Measurements from ENCODE around the gene FUS.
"Not testable (repeated sequence)": the region's sequence is repeated elsewhere in the genome, so short reads cannot be mapped to it uniquely, and the experiment has no call there.

FUS gene

DNA sequence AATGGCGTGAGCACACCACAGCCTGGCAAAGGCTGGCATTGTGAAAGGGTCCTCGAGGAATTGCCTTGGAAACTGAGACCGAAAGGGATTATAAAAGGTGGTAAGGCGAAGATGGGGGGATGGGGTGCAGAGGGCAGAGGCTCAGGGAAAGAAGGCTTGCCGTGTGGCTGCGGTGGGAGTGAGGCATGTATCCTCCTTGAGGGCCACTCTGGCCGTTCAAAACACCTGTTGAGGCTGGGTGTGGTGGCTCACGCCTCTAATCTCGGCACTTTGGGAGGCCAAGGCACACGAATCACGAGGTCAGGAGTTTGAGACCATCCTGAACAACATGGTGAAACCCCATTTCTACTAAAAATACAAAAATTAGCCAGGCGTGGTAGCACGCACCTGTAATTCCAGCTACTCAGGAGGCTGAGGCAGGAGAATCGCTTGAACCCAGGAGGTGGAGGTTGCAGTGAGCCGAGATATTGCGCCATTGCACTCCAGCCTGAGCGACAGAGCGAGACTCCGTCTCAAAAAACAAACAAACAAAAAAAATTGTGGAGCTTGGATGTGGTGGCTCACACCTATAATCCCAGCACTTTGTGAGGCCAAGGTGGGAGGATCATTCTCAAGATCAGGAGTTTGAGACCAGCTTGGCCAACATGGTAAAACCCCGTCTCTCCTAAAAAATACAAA, 43.0 kb upstream of the FUS start:
- not testable (repeated sequence) for DNase-seq (ENCODE audit: low spot score in 2 of 2); H3K4me3 Mint-ChIP-seq; H3K9me3 Mint-ChIP-seq; H3K4me1 Mint-ChIP-seq; H3K27me3 Mint-ChIP-seq; ATAC-seq (replicated peaks; ENCODE audit: extremely low read depth, poor library complexity, severe bottlenecking); H3K27ac Mint-ChIP-seq (ENCODE audit: low read depth); H3K36me3 Mint-ChIP-seq (ENCODE audit: insufficient read depth)

DNA sequence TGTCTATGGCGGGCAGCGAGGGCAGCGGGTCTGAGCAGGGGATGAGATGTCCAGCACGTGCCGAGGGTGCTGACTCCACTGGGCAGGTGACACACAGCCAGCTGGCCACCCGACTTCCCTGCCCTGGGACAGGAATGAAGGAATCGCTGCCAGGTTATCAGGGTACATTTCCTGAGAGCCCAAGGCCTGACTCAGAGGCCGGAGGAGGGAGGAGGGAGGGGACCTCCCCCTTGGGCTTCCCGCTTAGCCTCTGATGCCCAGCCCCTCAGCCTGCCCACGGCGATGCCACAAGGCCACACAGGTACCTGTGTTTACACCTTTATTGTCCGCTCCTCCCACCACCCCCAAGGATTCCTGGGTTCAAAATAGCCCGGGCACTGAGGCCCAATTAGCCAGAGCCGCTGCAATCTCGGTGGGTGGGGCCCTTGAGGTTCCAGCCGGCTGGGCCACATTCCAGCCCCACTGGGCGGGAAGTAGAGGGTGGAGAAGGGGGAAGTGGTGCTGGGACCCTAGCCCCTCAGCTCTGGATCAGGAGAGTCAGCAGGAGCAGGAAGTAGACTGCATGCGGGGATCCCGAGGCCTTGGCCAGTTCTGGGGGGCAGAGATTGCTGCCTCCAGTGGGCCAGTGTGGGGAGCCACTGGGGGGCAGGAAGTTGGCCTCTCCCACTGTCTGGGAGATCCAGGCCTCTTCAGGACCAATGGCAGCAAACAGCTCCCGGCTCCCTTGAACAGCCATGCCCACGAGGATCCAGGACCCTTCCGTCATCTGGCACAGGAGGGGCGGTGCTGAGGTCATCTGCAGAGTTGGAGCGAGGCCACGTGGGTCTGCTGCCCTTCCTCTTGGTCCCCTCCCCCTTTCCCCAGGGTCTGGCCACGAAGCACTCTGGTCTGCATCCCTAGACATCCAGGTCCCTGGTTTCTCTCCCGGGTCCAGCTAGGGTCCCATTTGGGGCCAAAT, 41.0 kb upstream of the FUS start:
- Mint-ChIP-seq H3K4me3 (no peak overlapping the region), H3K9me3 (no peaks in the 10 kb centered on the region), H3K4me1 (peaks cover 5% of the 10 kb centered on the region), H3K36me3 (ENCODE audit: insufficient read depth) (peaks cover 3% of the 10 kb centered on the region), H3K27ac (ENCODE audit: low read depth) (no peak overlapping the region), H3K27me3 (no peaks in the 10 kb centered on the region)
- no peak for ATAC-seq (replicated peaks; ENCODE audit: extremely low read depth, poor library complexity, severe bottlenecking)
- DNase-seq (ENCODE audit: low spot score in 2 of 2) = no peak

DNA sequence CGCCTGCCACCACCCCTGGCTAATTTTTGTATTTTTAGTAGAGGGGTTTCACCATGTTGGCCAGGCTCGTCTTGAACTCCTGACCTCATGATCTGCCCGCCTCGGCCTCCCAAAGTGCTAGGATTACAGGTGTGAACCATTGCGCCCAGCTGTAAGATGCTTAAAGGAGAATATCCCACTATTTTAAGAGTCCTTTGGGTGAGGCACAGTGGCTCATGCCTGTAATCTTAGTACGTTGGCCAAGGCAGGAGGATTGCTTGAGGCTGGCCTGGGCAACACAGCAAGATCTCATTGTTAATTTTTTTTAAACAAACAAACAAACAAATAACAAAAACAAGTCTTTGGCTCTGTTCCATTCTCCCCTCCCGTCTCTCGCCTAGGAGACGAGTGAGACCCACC, 38.9 kb upstream of the FUS start:
- H3K36me3 Mint-ChIP-seq (ENCODE audit: insufficient read depth); ATAC-seq (replicated peaks; ENCODE audit: extremely low read depth, poor library complexity, severe bottlenecking); H3K27ac Mint-ChIP-seq (ENCODE audit: low read depth); H3K27me3 Mint-ChIP-seq; DNase-seq (ENCODE audit: low spot score in 2 of 2); H3K4me3 Mint-ChIP-seq; H3K4me1 Mint-ChIP-seq; H3K9me3 Mint-ChIP-seq: not testable (repeated sequence)

DNA sequence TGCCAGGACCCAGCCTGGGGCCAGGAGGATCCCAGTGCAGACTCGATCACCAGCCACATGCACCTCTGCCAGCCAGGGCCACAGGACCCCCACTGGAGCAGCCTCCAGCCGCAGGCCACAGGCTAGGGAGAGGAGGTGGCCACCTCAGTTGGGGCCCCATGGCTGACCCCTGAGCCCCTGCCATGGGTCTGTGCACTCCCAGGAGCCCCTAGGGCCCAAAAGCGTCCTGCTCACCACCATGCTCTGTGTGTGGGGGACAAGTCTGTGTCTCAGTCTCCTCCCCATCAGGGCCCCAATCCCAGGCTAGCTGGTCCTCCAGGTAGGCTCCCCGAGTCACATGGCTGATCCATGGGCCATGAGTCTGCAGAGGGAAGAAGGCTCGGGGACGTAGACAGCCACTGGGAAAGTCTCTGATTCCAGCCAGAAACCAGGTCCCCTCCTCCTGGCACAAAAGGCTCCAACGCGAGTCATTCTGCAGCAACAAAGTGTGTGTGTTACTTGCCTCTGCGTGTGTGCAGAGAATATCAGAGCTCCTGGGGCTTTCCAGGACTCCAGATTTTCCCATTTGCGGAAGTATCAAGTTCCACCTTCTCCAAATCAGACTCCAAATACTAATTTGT, 38.3 kb upstream of the FUS start:
- Mint-ChIP-seq H3K4me3 (peak overlapping the region; percentile 65), H3K36me3 (ENCODE audit: insufficient read depth) (peaks cover 5% of the 10 kb centered on the region), H3K27ac (ENCODE audit: low read depth) (no peak overlapping the region), H3K27me3 (no peaks in the 10 kb centered on the region), H3K4me1 (peaks cover 5% of the 10 kb centered on the region), H3K9me3 (no peaks in the 10 kb centered on the region)
- DNase-seq (ENCODE audit: low spot score in 2 of 2) (no peak), ATAC-seq (replicated peaks; ENCODE audit: extremely low read depth, poor library complexity, severe bottlenecking) (peak; percentile 2)

DNA sequence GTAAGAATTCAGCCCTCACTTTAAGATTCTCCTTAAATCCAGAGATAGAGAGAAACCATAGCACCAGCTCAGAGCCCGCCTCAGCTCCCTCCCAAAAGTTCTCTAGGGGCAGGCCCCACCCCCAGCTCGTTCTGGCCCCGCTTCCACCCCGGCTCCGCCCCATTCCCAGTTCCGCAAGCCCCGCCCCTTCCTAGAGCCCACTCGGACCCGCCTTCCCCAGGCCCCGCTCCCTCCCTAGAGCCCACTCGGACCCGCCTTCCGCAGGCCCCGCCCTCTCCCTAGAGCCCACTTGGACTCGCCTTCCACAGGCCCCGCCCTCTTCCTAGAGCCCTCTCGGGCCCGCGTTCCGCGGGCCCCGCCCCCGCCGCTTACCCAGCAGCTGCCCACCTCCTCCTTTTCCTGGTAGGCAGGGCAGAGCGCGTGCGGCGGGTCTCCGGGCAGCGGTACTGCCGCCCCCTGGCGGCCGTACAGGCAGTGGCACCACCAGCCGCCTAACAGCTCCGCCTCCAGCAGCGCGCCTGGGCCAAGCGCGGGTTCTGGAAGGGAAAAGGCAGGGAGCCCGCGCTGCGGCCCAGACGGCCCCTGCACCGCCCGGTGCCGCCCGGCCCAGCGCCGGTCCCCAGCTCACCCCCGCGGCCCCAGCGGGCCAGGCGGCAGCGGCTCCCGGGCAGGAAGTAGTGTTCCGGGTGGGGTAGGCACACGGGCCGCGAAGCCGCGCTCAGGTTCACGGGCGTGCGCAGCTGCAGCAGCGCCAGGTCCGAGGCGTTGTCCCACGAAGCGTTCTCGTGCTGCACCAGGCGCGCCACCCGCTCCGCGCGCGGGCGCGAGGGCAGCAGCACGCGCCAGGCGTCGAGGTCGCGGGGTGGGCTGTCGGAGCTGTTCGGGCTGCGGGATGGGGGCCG, 37.6 kb upstream of the FUS start:
- ATAC-seq (replicated peaks; ENCODE audit: extremely low read depth, poor library complexity, severe bottlenecking) (peak; percentile 91), DNase-seq (ENCODE audit: low spot score in 2 of 2) (peak; percentile 87 to 91)
- Mint-ChIP-seq H3K27ac (ENCODE audit: low read depth) (no peak overlapping the region), H3K36me3 (ENCODE audit: insufficient read depth) (peaks cover 5% of the 10 kb centered on the region), H3K4me3 (peak overlapping the region; percentile 65), H3K4me1 (peaks cover 5% of the 10 kb centered on the region), H3K9me3 (no peaks in the 10 kb centered on the region), H3K27me3 (no peaks in the 10 kb centered on the region)

DNA sequence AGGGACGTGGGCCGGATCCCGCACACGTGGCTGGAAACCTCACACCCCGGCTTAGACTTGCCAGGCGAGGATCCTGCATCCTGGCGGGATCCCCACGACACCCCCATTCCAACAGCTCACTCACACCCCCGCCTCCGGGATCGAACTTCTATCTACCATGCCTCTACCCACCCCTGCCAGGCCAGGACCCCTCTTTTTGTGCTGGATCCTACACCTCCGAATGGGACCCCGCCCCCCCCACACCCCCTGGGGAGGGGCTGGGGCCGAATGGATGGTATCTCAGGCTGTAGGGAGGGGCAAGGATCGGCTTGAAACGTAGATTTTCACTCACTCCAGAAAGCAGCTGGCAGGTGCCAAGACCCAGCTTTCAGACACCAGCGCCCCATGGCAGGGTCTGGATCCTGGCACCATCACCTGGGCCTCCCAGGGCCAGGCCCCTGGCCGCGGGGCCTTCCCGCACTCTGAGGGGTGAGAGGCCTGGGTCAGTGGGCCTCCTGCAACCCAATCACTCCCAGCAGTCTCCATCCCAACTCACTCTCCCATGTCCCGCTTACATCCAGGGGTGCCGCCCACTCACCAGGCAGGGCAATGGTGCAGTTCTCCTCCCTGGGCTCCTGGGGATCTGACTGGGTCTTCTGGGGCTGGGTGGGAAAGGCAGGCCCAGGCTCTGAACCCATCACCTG, 36.8 kb upstream of the FUS start:
- no peaks in the 10 kb centered on the region for H3K9me3 Mint-ChIP-seq
- H3K4me3 Mint-ChIP-seq = peak overlapping the region; percentile 55
- ATAC-seq (replicated peaks; ENCODE audit: extremely low read depth, poor library complexity, severe bottlenecking) (no peak), DNase-seq (ENCODE audit: low spot score in 2 of 2) (no peak)
- H3K27ac Mint-ChIP-seq (ENCODE audit: low read depth) = peak overlapping the region; percentile 81
- H3K27me3 Mint-ChIP-seq = no peaks in the 10 kb centered on the region
- peaks cover 5% of the 10 kb centered on the region for H3K36me3 Mint-ChIP-seq (ENCODE audit: insufficient read depth)
- peaks cover 5% of the 10 kb centered on the region for H3K4me1 Mint-ChIP-seq

DNA sequence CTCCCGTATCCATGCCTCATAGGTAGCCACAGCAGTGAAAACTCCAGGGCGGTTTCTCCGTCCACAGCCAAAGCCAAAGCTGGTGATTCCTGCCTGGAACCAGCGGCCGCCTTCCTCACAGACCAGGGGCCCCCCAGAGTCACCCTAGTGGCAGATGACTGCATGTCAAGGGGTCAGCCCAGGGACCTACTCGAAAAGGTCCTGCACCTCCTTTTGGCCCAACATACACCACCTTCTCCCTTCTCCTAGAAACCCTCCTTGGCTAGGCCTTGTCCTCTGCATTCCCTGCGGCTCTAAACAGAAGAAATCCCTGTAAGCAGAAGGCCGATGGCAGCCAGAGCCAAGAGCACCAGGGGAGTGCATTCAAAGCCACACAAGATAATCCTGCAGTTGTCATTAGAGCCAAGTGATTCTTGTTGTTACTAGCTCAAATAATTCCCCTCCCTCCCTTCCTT, 36.2 kb upstream of the FUS start:
- Mint-ChIP-seq H3K27ac (ENCODE audit: low read depth) (peak overlapping the region; percentile 81), H3K4me3 (peak overlapping the region; percentile 55), H3K4me1 (peaks cover 5% of the 10 kb centered on the region), H3K27me3 (no peaks in the 10 kb centered on the region), H3K9me3 (no peaks in the 10 kb centered on the region), H3K36me3 (ENCODE audit: insufficient read depth) (peaks cover 5% of the 10 kb centered on the region)
- DNase-seq (ENCODE audit: low spot score in 2 of 2) (no peak), ATAC-seq (replicated peaks; ENCODE audit: extremely low read depth, poor library complexity, severe bottlenecking) (no peak)

DNA sequence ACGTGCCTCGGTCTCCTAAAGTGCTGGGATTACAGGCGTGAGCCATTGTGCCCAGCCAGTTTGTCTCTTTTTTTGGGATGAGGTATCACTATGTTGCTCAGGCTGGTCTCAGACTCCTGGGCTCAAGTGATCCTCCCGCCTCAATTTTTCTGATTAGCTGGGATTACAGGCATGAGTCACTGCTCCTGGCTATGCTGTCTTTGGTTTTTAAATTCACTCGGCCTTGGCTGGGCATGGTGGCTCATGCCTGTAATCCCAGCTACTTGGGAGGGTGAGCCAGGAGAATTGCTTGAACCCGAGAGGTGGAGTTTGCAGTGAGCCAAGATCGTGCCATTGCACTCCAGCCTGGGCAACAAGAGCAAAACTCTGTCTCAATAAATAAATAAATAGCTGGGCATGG, 35.5 kb upstream of the FUS start:
- H3K4me1 Mint-ChIP-seq; H3K27me3 Mint-ChIP-seq; H3K9me3 Mint-ChIP-seq; H3K36me3 Mint-ChIP-seq (ENCODE audit: insufficient read depth); ATAC-seq (replicated peaks; ENCODE audit: extremely low read depth, poor library complexity, severe bottlenecking); DNase-seq (ENCODE audit: low spot score in 2 of 2): not testable (repeated sequence)
- Mint-ChIP-seq H3K4me3 (peak overlapping the region; percentile 55), H3K27ac (ENCODE audit: low read depth) (peak overlapping the region; percentile 81)

DNA sequence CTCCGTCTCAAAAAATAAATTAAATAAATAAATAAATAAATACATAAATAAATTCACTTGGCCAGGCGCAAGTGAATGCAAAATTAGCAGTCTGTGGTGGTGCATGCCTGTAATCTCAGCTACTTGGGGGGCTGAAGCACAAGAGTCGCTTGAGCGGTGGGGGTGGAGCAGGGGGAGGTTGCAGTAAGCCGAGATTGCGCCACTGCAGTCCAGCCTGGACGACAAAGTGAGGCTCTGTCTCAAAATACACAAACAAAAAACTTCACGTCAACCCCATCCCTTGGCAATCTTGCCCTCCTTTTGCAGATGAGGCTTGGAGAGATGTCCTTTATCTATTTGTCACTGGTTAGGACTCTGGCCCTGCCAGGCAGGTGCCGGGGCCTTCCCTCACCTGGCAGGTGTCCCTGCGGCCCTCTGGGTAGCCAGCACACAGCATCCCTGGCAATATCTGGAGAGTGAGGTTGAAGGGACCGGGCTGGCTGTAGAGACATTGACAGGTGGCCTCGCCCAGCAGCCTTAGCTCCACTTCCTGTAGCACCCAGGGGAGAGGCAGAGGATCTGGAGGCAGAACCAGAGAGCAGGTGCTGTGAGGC, 34.4 kb upstream of the FUS start:
- Mint-ChIP-seq H3K27ac (ENCODE audit: low read depth) (no peak overlapping the region), H3K4me1 (peaks cover 11% of the 10 kb centered on the region), H3K36me3 (ENCODE audit: insufficient read depth) (peaks cover 6% of the 10 kb centered on the region), H3K27me3 (no peaks in the 10 kb centered on the region), H3K4me3 (no peak overlapping the region), H3K9me3 (no peaks in the 10 kb centered on the region)
- DNase-seq (ENCODE audit: low spot score in 2 of 2) = no peak
- no peak for ATAC-seq (replicated peaks; ENCODE audit: extremely low read depth, poor library complexity, severe bottlenecking)

DNA sequence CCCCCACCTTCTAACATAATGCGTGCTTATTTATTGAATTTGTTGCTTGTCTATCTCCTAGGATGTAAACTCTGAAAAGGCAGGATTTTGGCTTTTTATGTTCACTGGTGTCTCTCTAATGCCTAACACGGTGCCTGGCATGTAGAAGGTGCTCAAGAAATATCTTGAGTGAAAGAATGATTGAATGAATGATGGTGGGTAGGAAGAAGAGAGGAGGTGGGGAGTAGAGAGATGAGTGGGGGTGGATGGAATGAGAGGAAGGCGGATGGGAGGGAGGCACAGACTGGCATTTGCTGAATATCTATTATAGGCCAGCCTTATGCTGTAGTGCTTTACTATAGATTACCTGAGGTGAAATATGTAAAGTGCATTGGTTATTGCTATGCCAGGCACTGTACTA, 32.4 kb upstream of the FUS start:
- ATAC-seq (replicated peaks; ENCODE audit: extremely low read depth, poor library complexity, severe bottlenecking) (no peak), DNase-seq (ENCODE audit: low spot score in 2 of 2) (no peak)
- H3K27ac Mint-ChIP-seq (ENCODE audit: low read depth) = no peak overlapping the region
- peaks cover 6% of the 10 kb centered on the region for H3K36me3 Mint-ChIP-seq (ENCODE audit: insufficient read depth)
- no peak overlapping the region for H3K4me3 Mint-ChIP-seq
- H3K9me3 Mint-ChIP-seq = no peaks in the 10 kb centered on the region
- H3K27me3 Mint-ChIP-seq = no peaks in the 10 kb centered on the region
- peaks cover 5% of the 10 kb centered on the region for H3K4me1 Mint-ChIP-seq

DNA sequence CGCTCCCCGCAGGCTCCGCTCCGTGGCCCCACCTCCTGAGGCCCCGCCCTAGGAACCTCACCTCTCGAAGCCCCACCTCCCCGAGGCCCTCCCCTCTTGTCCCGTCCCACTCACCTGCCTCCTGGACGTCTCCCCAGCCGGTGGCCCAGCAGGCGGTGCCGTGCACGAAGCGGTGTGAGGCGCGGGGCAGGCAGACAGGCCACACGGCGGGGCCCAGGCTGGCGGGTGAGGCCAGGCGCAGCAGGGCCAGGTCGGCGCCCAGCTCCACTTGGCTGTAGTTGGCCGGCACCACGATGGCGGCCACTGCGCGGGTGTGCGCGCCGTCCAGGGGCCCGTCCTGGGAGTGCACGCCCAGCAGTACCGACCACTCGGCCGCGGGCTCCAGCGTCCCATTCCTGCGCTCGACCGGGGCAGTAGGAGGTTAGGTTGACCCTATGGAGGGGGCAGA, 31.6 kb upstream of the FUS start:
- H3K27ac Mint-ChIP-seq (ENCODE audit: low read depth) = no peak overlapping the region
- H3K36me3 Mint-ChIP-seq (ENCODE audit: insufficient read depth) = peaks cover 5% of the 10 kb centered on the region
- peaks cover 5% of the 10 kb centered on the region for H3K4me1 Mint-ChIP-seq
- no peak overlapping the region for H3K4me3 Mint-ChIP-seq
- H3K27me3 Mint-ChIP-seq = no peaks in the 10 kb centered on the region
- DNase-seq (ENCODE audit: low spot score in 2 of 2) (no peak), ATAC-seq (replicated peaks; ENCODE audit: extremely low read depth, poor library complexity, severe bottlenecking) (no peak)
- no peaks in the 10 kb centered on the region for H3K9me3 Mint-ChIP-seq

Measured in central memory CD8-positive, alpha-beta T cell (primary cell).